GM23338 (cell line): ENCODE data around the gene NIN. TPM values are rescaled to one million over a fixed set of nuclear protein-coding genes. Genes with fewer than 3 reads are reported as not detected.

Experiments used
- ATAC-seq: fragments of 200-7000 bp; cut with Tn5 transposase; 3 replicates; pipeline ENCODE4 v1.9.1; 2020
- DNase-seq: peaks from one replicate; pipeline ENCODE4 v3.0.0-alpha.2; 2015; ENCODE audit warnings: low spot score
- H2AFZ ChIP-seq: fragments of 200-600 bp; sonication (generic); 2 replicates; pipeline ENCODE4 v1.8.0; 2016; ENCODE audit warnings: antibody characterized with exemption, mild to moderate bottlenecking, moderate library complexity
- H3F3A ChIP-seq: fragments of 200-600 bp; sonication (generic); replicated peaks from 2 replicates; pipeline ENCODE4 v1.8.0; 2017; ENCODE audit warnings: antibody characterized with exemption, mixed run types, low read depth
- H3K27ac ChIP-seq: fragments of 200-600 bp; sonication (generic); 2 replicates; pipeline ENCODE4 v1.6.1; 2016; ENCODE audit warnings: low read depth
- H3K27me3 ChIP-seq: fragments of 200-600 bp; sonication (generic); 2 replicates; pipeline ENCODE4 v1.8.0; 2016; ENCODE audit warnings: mild to moderate bottlenecking, mixed run types, moderate library complexity; ENCODE audit not compliant: insufficient read depth
- H3K36me3 ChIP-seq: fragments of 200-600 bp; sonication (generic); 2 replicates; pipeline ENCODE4 v1.8.0; 2016; ENCODE audit warnings: mild to moderate bottlenecking; ENCODE audit not compliant: insufficient read depth
- H3K4me1 ChIP-seq: fragments of 200-600 bp; sonication (generic); 2 replicates; pipeline ENCODE4 v1.8.0; 2016; ENCODE audit warnings: mild to moderate bottlenecking, moderate library complexity; ENCODE audit not compliant: insufficient read depth
- H3K4me2 ChIP-seq: fragments of 200-600 bp; sonication (generic); 2 replicates; pipeline ENCODE4 v1.7.1; 2017; ENCODE audit warnings: mixed run types
- H3K4me3 ChIP-seq: fragments of 200-600 bp; sonication (generic); 2 replicates; pipeline ENCODE4 v1.6.1; 2016; ENCODE audit warnings: mixed run types
- H3K79me2 ChIP-seq: fragments of 200-600 bp; sonication (generic); replicated peaks from 2 replicates; pipeline ENCODE4 v1.8.0; 2017; ENCODE audit warnings: mild to moderate bottlenecking; ENCODE audit not compliant: insufficient read depth
- H3K9me2 ChIP-seq: fragments of 200-600 bp; sonication (generic); 2 replicates; pipeline ENCODE4 v1.8.0; 2017; ENCODE audit not compliant: insufficient read depth
- H4K20me1 ChIP-seq: fragments of 200-600 bp; sonication (generic); replicated peaks from 2 replicates; pipeline ENCODE4 v1.8.0; 2017; ENCODE audit warnings: mild to moderate bottlenecking; ENCODE audit not compliant: insufficient read depth
- H3K27ac Mint-ChIP-seq: 2 replicates; pipeline ENCODE4 v1.8.0; 2020; ENCODE audit warnings: inconsistent platforms, mild to moderate bottlenecking, moderate library complexity, mixed read lengths
- H3K27me3 Mint-ChIP-seq: 3 replicates; pipeline ENCODE4 v1.8.0; 2022; ENCODE audit warnings: low read depth, mild to moderate bottlenecking, moderate library complexity, mixed read lengths, inconsistent platforms; ENCODE audit not compliant: insufficient read depth, poor library complexity
- H3K36me3 Mint-ChIP-seq: 3 replicates; pipeline ENCODE4 v1.8.0; 2021; ENCODE audit warnings: low read depth, mild to moderate bottlenecking, inconsistent platforms, moderate library complexity, mixed read lengths
- H3K4me1 Mint-ChIP-seq: 3 replicates; pipeline ENCODE4 v1.8.0; 2020; ENCODE audit warnings: mild to moderate bottlenecking, inconsistent platforms, mixed read lengths
- H3K4me3 Mint-ChIP-seq: 3 replicates; pipeline ENCODE4 v1.8.0; 2021; ENCODE audit warnings: moderate library complexity, mild to moderate bottlenecking, inconsistent platforms, mixed read lengths
- H3K9me3 Mint-ChIP-seq: 3 replicates; pipeline ENCODE4 v1.8.0; 2020; ENCODE audit warnings: moderate library complexity, mild to moderate bottlenecking, inconsistent platforms, mixed read lengths
- REST ChIP-seq: IDR thresholded peaks from one replicate; pipeline ENCODE4 v1.6.1; 2018; ENCODE audit warnings: antibody characterized with exemption; ENCODE audit not compliant: unreplicated experiment
- ZNF462 ChIP-seq: fragments of 250-450 bp; sonication (Bioruptor Pico); IDR thresholded peaks from 2 replicates; pipeline ENCODE4 v1.5.0; 2020; ENCODE audit warnings: mild to moderate bottlenecking, moderate library complexity
- polyA plus RNA-seq: library from polyadenylated mRNA; unstranded; fragments of >200 nt; fragmentation: Nextera tagmentation; extraction: Ambion mirVana; gene quantifications from 2 replicates; pipeline ENCODE4 v1.2.1, GENCODE V29; 2016
- total RNA-seq: library from RNA; depleted of rRNA; stranded (reverse); fragments of >200 nt; shearing (Covaris generic); gene quantifications from 2 replicates; pipeline ENCODE4 v1.2.3, GENCODE V29; 2014

NIN gene
- total and polyA plus RNA-seq, 2 experiments from 2014 or later = 7.4 to 17.4 TPM

GRCh38 chr14:50825307-50825706, 5.7 kb downstream of the NIN start (continued):
- TF ChIP-seq REST (no peak), ZNF462 (CRISPR knock-in tag) (no peak)

GRCh38 chr14:50823762-50824636, 7.0 kb downstream of the NIN start:
- Histone ChIP-seq H3K4me1 (peaks cover 62% of the 10 kb centered on the region), H3K4me2 (peak overlapping the region; percentile 33), H3F3A (peaks cover 7% of the 10 kb centered on the region; the same call in 1 of the 2 replicates), H3K9me2 (no peaks in the 10 kb centered on the region), H3K4me3 (no peak overlapping the region), H2AFZ (no peak overlapping the region), H3K36me3 (no peaks in the 10 kb centered on the region), H3K27me3 (peaks cover 93% of the 10 kb centered on the region), H4K20me1 (peaks cover 49% of the 10 kb centered on the region), H3K79me2 (peaks cover 45% of the 10 kb centered on the region), H3K27ac (no peak overlapping the region)
- Mint-ChIP-seq H3K4me1 (peaks cover 62% of the 10 kb centered on the region), H3K27ac (no peak overlapping the region), H3K36me3 (peaks cover 3% of the 10 kb centered on the region; the same call in 2 of the 3 replicates), H3K27me3 (peaks cover 36% of the 10 kb centered on the region), H3K4me3 (no peak overlapping the region), H3K9me3 (no peaks in the 10 kb centered on the region; the same call in 2 of the 3 replicates)
- ATAC-seq (peak; percentile 51; the same call in 2 of the 3 replicates), DNase-seq (peak; percentile 23)
- no peak for TF ChIP-seq REST
